Activated CD8-positive, alpha-beta memory T cell treated with anti-CD3 and anti-CD28 coated beads, Interleukin-2, amount 50 U/mL, for 48 hours (primary cell): ENCODE measurements around the gene YWHAG.
"Not testable (repeated sequence)": the region's sequence is repeated elsewhere in the genome, so short reads cannot be mapped to it uniquely, and the experiment has no call there.

Source experiments
- DNase-seq: peaks from one replicate; pipeline ENCODE4 v3.0.0-alpha.2; 2020

YWHAG gene

DNA sequence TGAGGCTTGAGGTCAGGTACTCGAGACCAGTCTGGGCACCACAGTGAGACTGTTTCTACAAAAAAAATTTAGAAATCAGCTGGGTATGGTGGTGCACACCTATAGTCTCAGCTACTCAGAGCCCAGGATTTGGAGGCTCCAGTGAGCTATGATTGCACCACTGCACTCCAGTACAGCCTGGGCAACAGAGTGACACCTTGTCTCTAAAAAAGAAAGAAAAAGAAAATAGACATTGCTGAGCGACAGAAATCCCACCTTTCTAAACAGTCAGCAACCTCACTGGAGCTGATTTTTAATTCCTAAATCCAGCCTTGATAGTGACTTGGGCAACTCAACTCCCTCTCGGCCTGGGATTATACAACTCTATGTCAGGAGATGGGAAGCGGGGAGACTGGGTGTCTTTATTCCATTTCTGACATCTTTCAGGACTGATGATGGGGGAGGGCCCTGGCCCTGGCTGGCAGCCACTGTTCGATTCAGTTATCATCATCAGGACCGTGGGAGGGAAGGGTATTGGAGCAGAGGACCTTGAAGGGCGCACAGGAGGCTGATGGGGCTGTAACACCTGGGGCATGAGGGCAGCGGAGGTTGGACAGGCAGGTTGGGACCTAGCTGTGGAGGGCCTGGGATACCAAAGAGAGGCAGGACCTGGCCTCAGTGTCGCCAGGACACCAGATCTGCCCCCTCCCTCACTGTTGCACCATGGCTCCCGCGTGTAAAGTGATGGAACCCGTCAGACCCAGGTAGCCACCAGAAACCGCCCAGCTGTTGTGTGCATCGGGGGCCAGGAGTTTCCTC is 41.6 kb downstream of the YWHAG start:
- DNase-seq: no peak

DNA sequence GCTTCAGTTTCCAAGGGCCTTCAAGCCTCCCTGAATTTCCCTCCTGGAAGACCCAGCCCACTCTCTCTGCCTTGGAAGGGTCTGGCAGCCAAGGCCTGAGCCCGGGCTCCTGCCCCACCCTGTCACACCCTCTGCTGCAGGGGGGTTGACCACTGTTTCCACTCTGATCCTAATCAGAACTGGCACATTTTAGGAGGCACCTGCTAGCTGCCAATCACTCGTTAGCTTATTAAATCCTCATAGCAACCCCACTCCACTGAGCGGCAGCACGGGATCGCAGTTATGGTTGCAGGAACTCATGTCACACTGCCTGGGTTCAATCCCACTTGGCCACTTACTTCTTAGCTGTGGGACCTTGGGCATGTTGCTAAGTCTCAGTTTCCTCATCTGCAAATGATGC is 43.4 kb downstream of the YWHAG start:
- DNase-seq: no peak

DNA sequence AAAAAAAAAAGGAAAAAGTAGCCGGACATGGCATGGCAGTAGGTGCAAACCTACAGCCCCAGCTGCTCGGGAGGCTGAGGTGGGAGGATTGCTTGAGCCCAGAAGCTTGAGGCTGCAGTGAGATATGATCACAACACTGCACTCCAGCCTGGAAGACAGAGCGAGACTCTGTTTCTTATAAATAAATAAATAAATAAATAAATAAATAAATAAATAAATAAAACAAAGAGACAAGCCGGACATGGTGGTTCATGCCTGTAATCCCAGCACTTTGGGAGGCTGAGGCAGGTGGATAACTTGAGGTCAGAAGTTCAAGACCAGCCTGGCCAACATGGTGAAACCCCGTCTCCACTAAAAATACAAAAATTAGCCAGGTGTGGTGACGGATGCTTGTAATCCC is 44.1 kb downstream of the YWHAG start:
- not testable (repeated sequence) for DNase-seq

DNA sequence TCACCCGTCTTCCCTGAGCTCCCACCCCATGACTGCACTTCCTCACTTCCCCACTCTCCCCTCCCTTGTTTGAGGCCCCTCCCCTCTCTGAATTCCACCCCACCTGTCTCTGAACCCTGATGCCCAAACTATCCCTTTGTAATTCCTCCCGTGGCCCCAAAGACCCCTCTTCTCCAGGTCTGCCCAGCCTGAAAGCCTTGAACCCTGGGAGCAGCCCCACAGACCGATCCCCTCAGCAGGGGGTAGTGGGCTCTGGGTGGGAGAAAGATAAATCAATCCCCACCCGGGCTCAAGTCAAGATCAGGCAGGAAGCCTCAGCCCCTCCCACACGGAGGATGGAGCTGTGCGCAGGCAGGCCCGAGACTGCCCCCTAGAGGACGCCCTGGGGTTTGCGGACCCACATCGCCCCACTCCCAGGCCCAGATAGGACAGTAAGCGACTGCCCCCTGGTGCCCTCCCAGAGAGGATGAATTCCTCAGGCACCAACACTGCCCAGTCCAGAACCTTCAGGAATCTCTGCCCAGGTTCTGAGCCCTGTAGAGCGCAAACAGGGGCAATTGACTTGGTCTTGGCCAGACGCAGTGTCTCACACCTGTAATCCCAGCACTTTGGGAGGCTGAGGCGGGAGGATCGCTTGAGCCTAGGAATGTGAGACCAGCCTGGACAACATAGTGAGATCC is 44.6 kb downstream of the YWHAG start:
- DNase-seq: peak; percentile 99

GRCh38 chr7:76311838-76312237 is 47.0 kb downstream of the YWHAG start:
- not testable (repeated sequence) for DNase-seq

DNA sequence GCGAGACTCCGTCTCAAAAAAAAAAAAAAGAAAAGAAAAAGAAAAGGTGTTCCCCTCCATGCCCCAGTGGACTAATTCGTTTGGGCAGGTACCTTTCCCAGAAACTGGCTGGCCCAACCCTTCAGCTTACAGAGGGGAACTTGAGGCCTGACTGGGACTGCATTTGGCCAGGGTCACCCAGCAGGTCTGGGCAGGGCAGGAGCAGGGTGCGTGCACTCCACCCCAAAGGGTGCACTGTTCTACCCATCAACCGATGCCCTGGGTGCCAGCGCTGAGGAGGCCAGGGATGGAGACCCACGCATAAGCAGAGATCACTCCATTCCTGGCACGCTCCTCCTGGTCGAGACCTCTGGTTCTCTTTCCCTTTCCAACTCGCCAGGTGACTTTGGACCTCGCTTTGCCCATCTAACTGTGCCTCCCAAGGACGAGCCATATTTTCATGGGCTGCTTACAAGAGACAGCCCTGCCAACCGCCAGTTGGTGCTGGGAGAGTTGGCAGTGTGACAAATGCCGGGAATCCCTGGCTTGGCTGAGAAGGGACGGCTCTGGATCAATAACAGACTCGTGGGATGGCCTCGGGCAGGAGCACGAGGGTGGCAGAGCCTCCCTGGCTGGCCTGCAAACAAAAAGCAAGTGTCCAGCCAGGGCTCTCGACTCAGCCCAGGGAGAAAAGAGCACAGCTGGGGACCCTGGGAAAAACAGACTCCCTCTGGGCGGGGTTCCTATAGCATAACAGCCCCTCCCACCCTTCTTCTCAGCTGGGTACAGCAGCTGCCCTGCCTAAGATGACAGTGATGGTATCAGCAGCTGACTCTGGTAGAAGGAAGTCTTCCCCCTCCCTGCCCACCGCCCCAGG is 48.5 kb downstream of the YWHAG start:
- DNase-seq: no peak

DNA sequence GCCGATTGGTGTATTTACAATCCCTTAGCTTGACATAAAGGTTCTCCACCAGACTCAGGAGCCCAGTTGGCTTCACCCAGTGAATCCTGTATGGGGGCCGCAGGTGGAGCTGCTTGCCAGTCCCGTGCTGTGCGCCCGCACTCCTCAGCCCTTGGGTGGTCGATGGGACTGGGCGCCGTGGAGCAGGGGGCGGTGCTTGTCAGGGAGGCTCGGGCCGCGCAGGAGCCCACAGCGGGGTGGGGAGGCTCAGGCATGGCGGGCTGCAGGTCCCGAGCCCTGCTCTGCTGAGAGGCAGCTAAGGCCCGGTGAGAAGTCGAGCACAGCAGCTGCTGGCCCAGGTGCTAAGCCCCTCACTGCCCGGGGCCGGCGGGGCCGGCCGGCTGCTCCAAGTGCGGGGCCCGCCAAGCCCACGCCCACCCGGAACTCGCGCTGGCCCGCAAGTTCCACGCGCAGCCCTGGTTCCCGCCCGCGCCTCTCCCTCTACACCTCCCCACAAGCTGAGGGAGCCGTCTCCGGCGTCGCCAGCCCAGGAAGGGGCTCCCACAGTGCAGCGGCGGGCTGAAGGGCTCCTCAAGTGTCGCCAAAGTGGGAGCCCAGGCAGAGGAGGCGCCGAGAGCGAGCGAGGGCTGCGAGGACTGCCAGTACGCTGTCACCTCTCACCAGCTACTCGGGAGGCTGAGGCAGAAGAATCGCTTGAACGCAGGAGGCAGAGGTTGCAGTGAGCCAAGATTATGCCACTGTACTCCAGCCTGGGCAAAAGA is 49.3 kb downstream of the YWHAG start:
- DNase-seq: not testable (repeated sequence)

DNA sequence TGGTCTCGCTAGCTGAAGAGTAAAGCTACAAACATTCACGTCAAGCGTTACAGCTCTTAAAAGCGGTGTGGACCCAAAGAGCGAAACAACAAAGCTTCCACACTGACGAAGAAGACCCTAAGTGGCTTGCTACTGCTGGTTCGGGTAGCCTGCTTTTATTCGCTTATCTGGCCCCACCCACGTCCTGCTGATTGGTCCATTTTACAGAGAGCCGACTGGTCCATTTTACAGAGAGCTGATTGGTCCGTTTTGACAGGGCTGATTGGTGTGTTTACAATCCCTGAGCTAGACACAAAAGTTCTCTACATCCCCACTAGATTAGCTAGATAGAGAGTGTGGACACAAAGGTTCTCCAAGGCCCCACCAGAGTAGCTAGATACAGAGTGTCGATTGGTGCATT is 49.9 kb downstream of the YWHAG start:
- DNase-seq: not testable (repeated sequence)

- no peak for DNase-seq
Measured at GRCh38 chr7:76304888-76305375, 53.9 kb downstream of the YWHAG start.

DNA sequence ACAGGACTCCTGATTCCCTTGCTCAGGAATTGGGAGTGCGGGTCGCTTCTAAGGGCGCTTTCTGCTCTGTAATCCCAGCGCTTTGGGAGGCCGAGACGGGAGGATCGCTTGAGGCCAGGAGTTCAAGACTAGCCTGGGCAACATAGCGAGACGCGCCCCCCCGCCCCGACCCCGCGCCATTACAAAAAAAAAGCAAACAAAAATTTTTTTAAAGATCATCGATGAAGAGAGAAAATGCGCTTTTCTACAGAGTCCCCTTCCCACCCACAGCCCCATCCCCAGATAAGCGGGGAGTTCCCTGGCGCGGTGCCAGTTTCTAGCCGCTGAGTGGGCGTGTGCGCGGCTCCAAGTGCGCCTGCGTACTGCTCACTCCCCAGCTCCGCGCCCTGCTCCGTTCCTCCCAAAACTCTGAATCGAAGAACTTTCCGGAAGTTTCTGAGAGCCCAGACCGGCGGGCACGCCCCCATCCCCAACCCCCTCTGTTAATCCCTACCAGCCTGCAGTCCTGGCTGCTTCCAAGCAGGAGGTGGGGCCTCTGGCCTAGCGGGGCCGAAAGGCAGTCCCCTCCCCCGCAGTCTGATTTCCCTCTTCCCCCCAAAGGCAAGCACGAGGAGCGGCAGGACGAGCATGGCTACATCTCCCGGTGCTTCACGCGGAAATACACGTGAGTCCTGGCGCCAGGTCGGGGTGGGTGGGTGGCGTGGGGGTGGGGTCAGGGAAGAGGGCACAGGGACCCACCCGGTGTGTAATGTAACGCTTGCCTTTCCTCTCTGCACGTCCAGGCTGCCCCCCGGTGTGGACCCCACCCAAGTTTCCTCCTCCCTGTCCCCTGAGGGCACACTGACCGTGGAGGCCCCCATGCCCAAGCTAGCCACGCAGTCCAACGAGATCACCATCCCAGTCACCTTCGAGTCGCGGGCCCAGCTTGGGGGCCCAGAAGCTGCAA is 55.3 kb downstream of the YWHAG start:
- DNase-seq: peak; percentile 90

- peak; percentile 70 for DNase-seq
Measured at GRCh38 chr7:76302347-76303201, 56.2 kb downstream of the YWHAG start, which contains the start of gene HSPB1. Gene HSPB1 (plus strand): TSS chr7:76302673. CDS start chr7:76302713, 40 bp downstream.

DNA sequence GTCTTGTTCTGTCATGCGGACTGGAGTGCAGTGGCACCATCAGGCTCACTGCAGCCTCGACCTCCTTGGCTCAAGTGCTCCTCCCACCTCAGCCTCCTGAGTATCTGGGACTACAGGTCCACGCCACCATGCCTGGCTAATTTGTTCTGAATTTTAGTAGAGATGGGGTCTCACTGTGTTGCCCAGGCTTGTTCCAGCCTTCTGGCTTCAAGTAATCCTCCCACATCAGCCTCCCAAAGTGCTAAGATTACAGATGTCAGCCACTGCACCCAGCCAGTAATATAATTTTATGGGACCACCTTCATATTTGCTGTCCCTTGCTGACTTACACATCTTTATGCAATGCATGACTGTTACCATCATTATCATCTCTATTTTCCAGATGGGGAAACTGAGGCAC is 57.8 kb downstream of the YWHAG start:
- DNase-seq: no peak

- no peak for DNase-seq
Measured at GRCh38 chr7:76300166-76300731, 58.5 kb downstream of the YWHAG start.

DNA sequence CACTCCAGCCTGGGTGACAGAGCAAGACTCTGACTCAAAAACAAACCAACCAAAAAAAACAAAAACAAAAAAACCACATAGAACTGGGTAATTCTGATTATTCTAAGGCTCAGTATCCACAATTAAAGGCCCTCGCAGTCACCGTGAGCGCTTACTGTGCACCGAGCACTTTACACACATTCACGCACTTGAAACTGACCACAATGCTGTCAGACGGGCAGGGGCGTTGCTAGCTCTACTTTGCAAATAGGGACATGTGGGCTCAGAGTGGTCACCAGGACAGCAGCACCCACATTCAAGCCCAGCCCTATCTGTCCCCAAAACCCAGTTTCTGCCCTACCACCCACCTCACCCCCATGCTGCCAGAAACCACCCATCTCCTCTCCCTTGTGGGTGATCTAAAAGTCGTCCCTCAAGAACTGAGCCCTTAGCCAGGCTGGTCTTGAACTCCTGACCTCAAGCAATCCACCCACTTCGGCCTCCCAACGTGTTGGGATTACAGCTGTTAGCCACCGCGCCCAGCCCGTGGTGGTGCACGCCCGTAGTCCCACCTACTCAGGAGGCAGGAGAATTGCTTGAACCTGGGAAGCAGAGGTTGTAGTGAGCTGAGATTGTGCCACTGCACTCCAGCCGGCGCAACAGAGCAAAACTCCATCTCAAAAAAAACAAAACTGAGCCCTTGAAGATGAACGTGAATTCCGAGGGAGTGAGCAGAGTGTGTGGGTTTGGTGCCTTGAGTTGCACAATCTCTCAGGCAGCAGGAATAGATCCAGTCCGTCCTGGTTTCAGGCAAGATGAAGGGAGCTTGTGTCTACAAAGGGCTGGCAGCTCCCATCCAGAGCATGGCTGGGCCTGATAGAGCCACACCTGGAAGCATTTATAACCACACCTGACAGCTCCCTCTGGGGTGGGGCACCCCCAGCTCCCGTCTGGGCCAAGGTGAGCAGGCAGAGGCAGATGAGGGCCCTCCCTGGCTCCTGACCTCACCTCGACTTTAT is 61.7 kb downstream of the YWHAG start:
- no peak for DNase-seq

DNA sequence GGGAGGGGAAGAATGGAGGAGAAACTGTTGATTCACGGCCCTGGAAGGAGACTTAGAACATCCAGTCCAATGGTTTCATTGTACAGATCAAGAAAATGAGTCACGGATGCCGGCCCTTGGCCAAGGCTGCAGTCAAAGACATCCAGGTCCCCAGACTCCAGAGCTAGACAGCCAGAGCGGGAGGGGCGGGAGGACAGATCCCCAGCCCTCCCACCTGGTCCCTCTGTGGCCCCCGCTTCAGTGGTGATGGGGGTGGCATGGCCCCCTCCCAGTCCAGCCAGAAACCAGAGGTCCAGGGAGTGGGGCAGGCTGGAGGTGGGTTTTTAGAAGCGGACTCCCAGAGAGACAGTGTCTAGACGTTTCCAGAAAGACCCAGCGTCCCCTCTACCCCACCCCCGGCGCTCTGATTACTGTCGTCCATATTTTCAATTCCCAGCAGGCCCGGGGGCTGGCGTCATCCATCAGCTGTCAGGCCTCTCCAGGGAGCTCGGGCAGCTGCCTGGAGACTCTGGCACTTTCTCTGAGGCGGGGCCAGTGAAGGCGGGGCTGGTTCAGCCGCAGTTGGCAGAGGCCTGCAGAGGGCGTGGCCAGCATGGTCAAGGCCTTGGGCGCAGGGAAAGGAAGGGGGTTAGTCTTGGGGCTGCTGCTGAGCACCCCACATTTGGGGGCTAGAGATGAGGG is 64.3 kb downstream of the YWHAG start:
- DNase-seq: no peak

DNA sequence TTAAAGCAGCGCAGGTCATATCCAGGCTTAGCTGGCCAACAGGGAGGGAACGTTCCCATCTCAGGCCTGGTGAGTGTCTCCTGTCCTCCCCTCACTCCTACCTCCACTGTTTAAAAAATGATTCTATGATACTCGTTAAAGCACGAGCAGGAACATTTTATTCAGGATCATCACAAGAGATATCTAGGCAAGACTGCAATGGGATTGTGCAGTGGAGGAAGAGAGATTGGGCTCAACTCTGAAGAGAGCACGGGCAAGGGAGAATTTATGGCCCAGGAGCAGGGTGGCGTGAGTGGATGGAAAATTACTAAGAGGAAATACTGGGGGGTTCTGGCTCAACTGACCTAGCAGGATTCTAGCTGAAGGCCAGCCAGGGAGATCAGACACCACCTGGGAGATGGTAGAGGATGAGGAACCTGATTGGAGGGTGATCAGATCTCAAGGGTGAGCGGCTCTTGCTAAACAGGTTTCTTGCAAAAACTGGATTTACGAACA is 65.3 kb downstream of the YWHAG start:
- no peak for DNase-seq

DNA sequence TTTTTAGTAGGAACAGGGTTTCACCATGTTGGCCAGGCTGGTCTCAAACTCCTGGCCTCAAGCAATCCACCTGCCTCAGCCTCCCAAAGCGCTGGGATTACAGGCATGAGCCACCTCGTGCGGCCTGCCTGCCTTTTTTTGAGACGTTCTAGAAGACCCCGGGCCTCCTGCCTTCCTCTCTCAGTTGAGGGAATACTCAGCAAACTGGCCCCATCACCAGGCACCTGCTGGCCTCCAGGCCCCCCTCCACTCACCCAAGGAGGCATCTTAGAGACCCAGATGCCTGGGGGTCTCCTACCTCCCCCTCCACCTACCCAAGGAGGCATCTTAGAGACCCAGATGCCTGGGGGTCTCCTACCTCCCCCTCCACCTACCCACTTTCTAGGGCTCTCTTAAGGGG is 65.9 kb downstream of the YWHAG start:
- DNase-seq: not testable (repeated sequence)

DNA sequence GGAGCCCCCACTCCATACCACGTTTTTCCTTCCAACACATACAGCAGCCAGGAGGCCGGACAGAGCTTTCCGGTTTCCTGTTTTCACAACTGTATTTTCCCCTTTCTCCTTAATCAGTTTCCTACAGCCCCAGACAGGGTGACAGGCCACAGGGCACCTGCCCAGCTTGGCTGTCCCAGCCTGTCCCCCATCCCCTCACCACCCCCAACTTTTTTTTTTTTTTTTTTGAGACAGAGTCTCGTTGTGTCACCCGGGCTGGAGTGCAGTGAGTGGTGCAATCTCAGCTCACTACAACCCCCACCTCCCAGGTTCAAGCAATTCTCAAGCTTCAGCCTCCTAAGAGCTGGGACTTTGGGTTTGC is 66.6 kb downstream of the YWHAG start:
- no peak for DNase-seq
